GM12891 (cell line): Measurements from ENCODE around the gene SMG6.

Experiments
- POLR2A ChIP-seq: IDR thresholded peaks from 2 replicates; pipeline ENCODE4 v1.6.1; 2011; ENCODE audit warnings: low read depth, low read length, control low read depth
- POLR2AphosphoS5 ChIP-seq: IDR thresholded peaks from 2 replicates; pipeline ENCODE4 v1.6.1; 2011; ENCODE audit warnings: low read depth, low read length, control low read depth

- TF ChIP-seq POLR2AphosphoS5, result no peak
- no peak for TF ChIP-seq POLR2A
Measured at GRCh38 chr17:2243953-2244352, 59.6 kb downstream of the SMG6 start.
